CD4-positive, alpha-beta T cell treated with Interferon gamma for 1 hour (primary cell): Measurements from ENCODE around the gene PFKFB2.

ENCODE experiments used
- DNase-seq: peaks from one replicate; pipeline ENCODE4 v3.0.0-alpha.2; 2020

Gene PFKFB2

GRCh38 chr1:207052911-207053769 lies at the start of gene PFKFB2:
TSS of gene PFKFB2 (plus strand) at chr1:207053275. CDS start at chr1:207054718, 1,443 bp downstream.
- DNase-seq = peak; percentile 95

GRCh38 chr1:207004931-207005830 lies 47.9 kb upstream of the PFKFB2 start:
- DNase-seq = peak; percentile 8

- no peak for DNase-seq
These were observed 47.0 kb upstream of the PFKFB2 start for GRCh38 chr1:207006083-207006482.

GRCh38 chr1:207006914-207007313 lies 46.2 kb upstream of the PFKFB2 start:
- no peak for DNase-seq

GRCh38 chr1:207007352-207008033 lies 45.6 kb upstream of the PFKFB2 start:
- no peak for DNase-seq

GRCh38 chr1:207009182-207009850 lies 43.8 kb upstream of the PFKFB2 start:
- DNase-seq = no peak

- DNase-seq = no peak
These were observed 43.1 kb upstream of the PFKFB2 start for GRCh38 chr1:207009945-207010344.

GRCh38 chr1:207010726-207011125 lies 42.3 kb upstream of the PFKFB2 start:
- DNase-seq = no peak

- no peak for DNase-seq
These were observed 39.6 kb upstream of the PFKFB2 start for GRCh38 chr1:207013321-207014085.

GRCh38 chr1:207014728-207015127 lies 38.3 kb upstream of the PFKFB2 start:
- DNase-seq = no peak

GRCh38 chr1:207015791-207016190 lies 37.3 kb upstream of the PFKFB2 start:
- DNase-seq = no peak

GRCh38 chr1:207017615-207018559 lies 35.2 kb upstream of the PFKFB2 start:
- DNase-seq = peak; percentile 3

GRCh38 chr1:207018707-207019106 lies 34.4 kb upstream of the PFKFB2 start:
- DNase-seq = no peak

GRCh38 chr1:207019161-207019560 lies 33.9 kb upstream of the PFKFB2 start:
- no peak for DNase-seq

- no peak for DNase-seq
These were observed 33.4 kb upstream of the PFKFB2 start for GRCh38 chr1:207019661-207020060.

- DNase-seq = no peak
These were observed 32.9 kb upstream of the PFKFB2 start for GRCh38 chr1:207020065-207020708.

GRCh38 chr1:207020709-207021107 lies 32.4 kb upstream of the PFKFB2 start:
- peak; percentile 18 for DNase-seq

- DNase-seq = no peak
These were observed 31.8 kb upstream of the PFKFB2 start for GRCh38 chr1:207021139-207021861.

- DNase-seq = no peak
These were observed 31.0 kb upstream of the PFKFB2 start for GRCh38 chr1:207021876-207022596.
